AG04449 (cell line): Measurements from ENCODE around the gene GPR42.

Experiments used
- CTCF ChIA-PET: fragments of 350-600 bp; formaldehyde crosslinking; extraction: SDS; loops from one replicate; lab custom pipeline; 2021; ENCODE audit warnings: antibody characterized with exemption; lab: Yijun Ruan, JAX
- POLR2A ChIA-PET: fragments of 400-600, 350-600 bp; formaldehyde crosslinking; extraction: SDS; loops from one replicate; lab custom pipeline; 2020; ENCODE audit warnings: antibody characterized with exemption, inconsistent platforms; lab: Yijun Ruan, JAX
- DNase-seq: peaks from one replicate; pipeline ENCODE4 v3.0.0-alpha.2; 2010; ENCODE audit warnings: low read depth, low spot score
- H3K4me3 ChIP-seq: 2 replicates; pipeline ENCODE4 v1.5.1; 2011; ENCODE audit warnings: low read depth, mild to moderate bottlenecking, control low read depth, low read length
- CTCF ChIP-seq: IDR thresholded peaks from one replicate; pipeline ENCODE4 v1.5.1; 2011; ENCODE audit warnings: mild to moderate bottlenecking, moderate library complexity, low read length, control low read depth, inconsistent platforms; ENCODE audit not compliant: insufficient read depth; ENCODE audit errors: missing control alignments

The GPR42 gene

DNA sequence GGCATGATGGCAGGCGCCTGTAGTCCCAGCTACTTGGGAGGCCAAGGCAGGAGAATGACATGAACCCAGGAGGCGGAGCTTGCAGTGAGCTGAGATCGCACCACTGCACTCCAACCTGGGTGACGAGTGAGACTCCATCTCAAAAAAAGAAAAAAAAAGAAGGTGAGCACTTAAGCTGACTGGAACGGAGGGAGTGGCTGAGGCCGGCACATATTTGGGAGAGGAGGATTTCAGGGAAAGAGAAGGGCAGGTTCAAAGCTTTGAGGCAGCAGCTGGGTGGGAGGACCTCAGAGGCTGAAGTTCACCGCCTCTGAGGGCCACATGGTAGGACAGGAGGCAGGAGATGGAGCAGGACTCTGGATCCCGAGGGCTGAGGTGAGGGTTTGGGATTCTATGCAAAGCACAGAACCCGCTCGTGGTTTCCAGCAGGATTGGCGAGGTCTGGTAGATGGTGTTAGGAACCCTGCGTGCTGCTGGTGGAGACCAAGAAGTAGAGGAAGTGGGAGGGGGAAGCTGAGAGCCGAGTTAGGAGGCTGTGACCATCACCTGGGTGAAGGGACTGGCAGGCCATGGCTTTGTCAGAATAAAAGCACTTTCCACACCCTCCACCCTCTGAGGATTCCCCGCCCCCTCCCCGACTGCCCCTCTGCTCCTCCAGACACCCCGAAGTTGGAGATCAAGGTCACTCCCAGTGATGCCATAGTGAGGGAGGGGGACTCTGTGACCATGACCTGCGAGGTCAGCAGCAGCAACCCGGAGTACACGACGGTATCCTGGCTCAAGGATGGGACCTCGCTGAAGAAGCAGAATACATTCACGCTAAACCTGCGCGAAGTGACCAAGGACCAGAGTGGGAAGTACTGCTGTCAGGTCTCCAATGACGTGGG is 33.5 kb upstream of the GPR42 start:
- no peak for DNase-seq
- ChIA-PET POLR2A (no interaction called here), CTCF (interaction anchor here (0.9 to 1.0 kb wide), 2 partner anchors 16 to 158 kb away, joined by 3 to 4 read pairs; no protein-coding TSS in a partner anchor)
- H3K4me3 ChIP-seq: no peak overlapping the region
- no peak for TF ChIP-seq CTCF

GRCh38 chr19:35337984-35338296 is 32.9 kb upstream of the GPR42 start:
- CTCF ChIA-PET: interaction anchor here (0.9 to 1.0 kb wide), 2 partner anchors 15 to 157 kb away, joined by 3 to 4 read pairs; no protein-coding TSS in a partner anchor
- POLR2A ChIA-PET: no interaction called here
- no peak for TF ChIP-seq CTCF
- DNase-seq: no peak
- no peak overlapping the region for H3K4me3 ChIP-seq

DNA sequence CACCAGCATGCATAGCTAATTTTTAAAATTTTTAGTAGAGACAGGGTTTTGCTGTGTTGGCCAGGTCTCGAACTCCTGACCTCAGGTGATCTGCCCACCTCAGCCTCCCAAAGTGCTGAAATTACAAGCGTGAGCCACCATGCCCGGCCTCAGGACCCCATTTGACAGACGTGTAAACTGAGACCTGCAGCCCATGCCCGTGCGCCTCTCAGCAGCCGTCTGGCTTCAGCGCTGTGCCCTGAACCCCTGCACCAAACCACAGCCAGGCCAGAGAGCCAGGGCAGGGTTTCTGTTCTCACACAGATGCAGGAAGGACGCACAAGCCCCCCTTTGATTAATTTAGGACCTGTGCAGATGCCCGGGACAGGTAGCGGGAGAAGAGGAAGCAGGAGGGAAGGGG is 30.4 kb upstream of the GPR42 start:
- ChIA-PET POLR2A (no interaction called here), CTCF (no interaction called here)
- no peak overlapping the region for H3K4me3 ChIP-seq
- DNase-seq: no peak
- no peak for TF ChIP-seq CTCF

GRCh38 chr19:35341006-35341405 is 29.9 kb upstream of the GPR42 start:
- TF ChIP-seq CTCF: no peak
- DNase-seq: no peak
- CTCF ChIA-PET: no interaction called here
- no peak overlapping the region for H3K4me3 ChIP-seq
- POLR2A ChIA-PET: no interaction called here

- H3K4me3 ChIP-seq: no peak overlapping the region
- ChIA-PET POLR2A (no interaction called here), CTCF (no interaction called here)
- DNase-seq: no peak
- TF ChIP-seq CTCF: no peak
Measured at GRCh38 chr19:35341565-35342225, 29.2 kb upstream of the GPR42 start.

- DNase-seq: no peak
Measured at GRCh38 chr19:35342430-35342829, 28.4 kb upstream of the GPR42 start.

More at GRCh38 chr19:35342430-35342829, 28.4 kb upstream of the GPR42 start:
- H3K4me3 ChIP-seq: no peak overlapping the region
- CTCF ChIA-PET: interaction anchor here (0.6 to 1.0 kb wide), 2 partner anchors 9 to 10 kb away, joined by 3 read pairs; no protein-coding TSS in a partner anchor
- POLR2A ChIA-PET: no interaction called here
- no peak for TF ChIP-seq CTCF
